Measurements from ENCODE around the gene COL27A1.
A peak's percentile ranks its signal among the peaks of the same experiment; 100 is the strongest.

Gene COL27A1

GRCh38 chr9:114170771-114171461 is 15.6 kb downstream of the COL27A1 start:
- H3K56ac ChIP-seq (ENCODE audit: low read length) = no peak overlapping the region
- H3K36me3 ChIP-seq (ENCODE audit: control insufficient read depth, insufficient read depth, low read length) = peaks cover 1% of the 10 kb centered on the region
- H3K79me2 ChIP-seq (ENCODE audit: control insufficient read depth, insufficient read depth, low read length) = no peaks in the 10 kb centered on the region
- H2BK120ac ChIP-seq (ENCODE audit: low read depth, low read length) = no peak overlapping the region
- no peak overlapping the region for H3K4me3 ChIP-seq (ENCODE audit: low read length)
- H3K4ac ChIP-seq (ENCODE audit: low read depth, low read length) = no peak overlapping the region
- no peak overlapping the region for H2BK15ac ChIP-seq (replicated peaks; ENCODE audit: low read depth)
- H3K9ac ChIP-seq (ENCODE audit: low read length) = no peak overlapping the region
- peaks cover 2% of the 10 kb centered on the region for H3K79me1 ChIP-seq (ENCODE audit: low read length)
- H3K4me2 ChIP-seq (ENCODE audit: low read length) = no peak overlapping the region
- H3K18ac ChIP-seq (ENCODE audit: low read length) = no peak overlapping the region
- WGBS (ENCODE audit: extremely low coverage, insufficient coverage, low lambda C conversion rate) = no CpG with 5 or more reads among the region's 11 CpGs
- H2AK5ac ChIP-seq (ENCODE audit: low read length) = no peak overlapping the region
- H2BK5ac ChIP-seq (ENCODE audit: low read length) = no peak overlapping the region
- no peaks in the 10 kb centered on the region for H3K27me3 ChIP-seq (ENCODE audit: insufficient read depth, low read length, poor library complexity)
- H4K5ac ChIP-seq (ENCODE audit: low read length) = no peak overlapping the region
- no peaks in the 10 kb centered on the region for H3K4me1 ChIP-seq (ENCODE audit: control insufficient read depth, low read depth, low read length)
- H3K23ac ChIP-seq (ENCODE audit: low read length) = no peak overlapping the region
- H3K27ac ChIP-seq (ENCODE audit: low read depth, low read length) = no peak overlapping the region
- DNase-seq = no peak
- no peak overlapping the region for H4K8ac ChIP-seq (ENCODE audit: low read depth, low read length)

- Histone ChIP-seq H3K18ac (ENCODE audit: low read length) (no peak overlapping the region), H3K27me3 (ENCODE audit: insufficient read depth, low read length, poor library complexity) (no peaks in the 10 kb centered on the region), H3K4ac (ENCODE audit: low read depth, low read length) (no peak overlapping the region), H4K8ac (ENCODE audit: low read depth, low read length) (no peak overlapping the region), H2AK5ac (ENCODE audit: low read length) (no peak overlapping the region), H2BK15ac (replicated peaks; ENCODE audit: low read depth) (no peak overlapping the region), H3K4me1 (ENCODE audit: control insufficient read depth, low read depth, low read length) (no peaks in the 10 kb centered on the region), H3K4me3 (ENCODE audit: low read length) (no peak overlapping the region), H3K23ac (ENCODE audit: low read length) (no peak overlapping the region), H3K4me2 (ENCODE audit: low read length) (no peak overlapping the region), H2BK120ac (ENCODE audit: low read depth, low read length) (no peak overlapping the region), H2BK5ac (ENCODE audit: low read length) (no peak overlapping the region), H3K36me3 (ENCODE audit: control insufficient read depth, insufficient read depth, low read length) (peaks cover 1% of the 10 kb centered on the region), H3K9ac (ENCODE audit: low read length) (no peak overlapping the region), H3K79me2 (ENCODE audit: control insufficient read depth, insufficient read depth, low read length) (no peaks in the 10 kb centered on the region), H4K5ac (ENCODE audit: low read length) (no peak overlapping the region), H3K27ac (ENCODE audit: low read depth, low read length) (no peak overlapping the region), H3K79me1 (ENCODE audit: low read length) (no peaks in the 10 kb centered on the region), H3K56ac (ENCODE audit: low read length) (no peak overlapping the region)
- no peak for DNase-seq
- no CpG with 5 or more reads among the region's 7 CpGs for WGBS (ENCODE audit: extremely low coverage, insufficient coverage, low lambda C conversion rate)
Observed at GRCh38 chr9:114171500-114171899, 16.2 kb downstream of the COL27A1 start.

- Histone ChIP-seq H3K23ac (ENCODE audit: low read length) (no peak overlapping the region), H3K4me1 (ENCODE audit: control insufficient read depth, low read depth, low read length) (no peaks in the 10 kb centered on the region), H2BK120ac (ENCODE audit: low read depth, low read length) (no peak overlapping the region), H3K79me1 (ENCODE audit: low read length) (no peaks in the 10 kb centered on the region), H3K56ac (ENCODE audit: low read length) (no peak overlapping the region), H3K4me3 (ENCODE audit: low read length) (no peak overlapping the region), H3K4me2 (ENCODE audit: low read length) (no peak overlapping the region), H3K36me3 (ENCODE audit: control insufficient read depth, insufficient read depth, low read length) (peaks cover 1% of the 10 kb centered on the region), H4K8ac (ENCODE audit: low read depth, low read length) (no peak overlapping the region), H2BK15ac (replicated peaks; ENCODE audit: low read depth) (no peak overlapping the region), H3K79me2 (ENCODE audit: control insufficient read depth, insufficient read depth, low read length) (no peaks in the 10 kb centered on the region), H3K4ac (ENCODE audit: low read depth, low read length) (no peak overlapping the region), H3K9ac (ENCODE audit: low read length) (no peak overlapping the region), H2BK5ac (ENCODE audit: low read length) (no peak overlapping the region), H3K27me3 (ENCODE audit: insufficient read depth, low read length, poor library complexity) (no peaks in the 10 kb centered on the region), H3K27ac (ENCODE audit: low read depth, low read length) (no peak overlapping the region), H2AK5ac (ENCODE audit: low read length) (no peak overlapping the region), H3K18ac (ENCODE audit: low read length) (no peak overlapping the region), H4K5ac (ENCODE audit: low read length) (no peak overlapping the region)
- no CpG with 5 or more reads among the region's 20 CpGs for WGBS (ENCODE audit: extremely low coverage, insufficient coverage, low lambda C conversion rate)
- DNase-seq = no peak
Observed at GRCh38 chr9:114172981-114173833, 17.9 kb downstream of the COL27A1 start.

- DNase-seq = no peak
- no peak overlapping the region for H4K5ac ChIP-seq (ENCODE audit: low read length)
- no peak overlapping the region for H3K56ac ChIP-seq (ENCODE audit: low read length)
- no peak overlapping the region for H2AK5ac ChIP-seq (ENCODE audit: low read length)
- no peak overlapping the region for H3K4me3 ChIP-seq (ENCODE audit: low read length)
- peaks cover 2% of the 10 kb centered on the region for H3K36me3 ChIP-seq (ENCODE audit: control insufficient read depth, insufficient read depth, low read length)
- no peaks in the 10 kb centered on the region for H3K79me2 ChIP-seq (ENCODE audit: control insufficient read depth, insufficient read depth, low read length)
- H3K4me1 ChIP-seq (ENCODE audit: control insufficient read depth, low read depth, low read length) = no peaks in the 10 kb centered on the region
- no peak overlapping the region for H3K9ac ChIP-seq (ENCODE audit: low read length)
- no peaks in the 10 kb centered on the region for H3K79me1 ChIP-seq (ENCODE audit: low read length)
- H3K4me2 ChIP-seq (ENCODE audit: low read length) = no peak overlapping the region
- no peak overlapping the region for H3K27ac ChIP-seq (ENCODE audit: low read depth, low read length)
- no peak overlapping the region for H4K8ac ChIP-seq (ENCODE audit: low read depth, low read length)
- H2BK15ac ChIP-seq (replicated peaks; ENCODE audit: low read depth) = no peak overlapping the region
- H2BK120ac ChIP-seq (ENCODE audit: low read depth, low read length) = no peak overlapping the region
- no CpG with 5 or more reads among the region's 3 CpGs for WGBS (ENCODE audit: extremely low coverage, insufficient coverage, low lambda C conversion rate)
- H3K23ac ChIP-seq (ENCODE audit: low read length) = no peak overlapping the region
- no peak overlapping the region for H3K4ac ChIP-seq (ENCODE audit: low read depth, low read length)
- H2BK5ac ChIP-seq (ENCODE audit: low read length) = no peak overlapping the region
- no peak overlapping the region for H3K18ac ChIP-seq (ENCODE audit: low read length)
- H3K27me3 ChIP-seq (ENCODE audit: insufficient read depth, low read length, poor library complexity) = no peaks in the 10 kb centered on the region
Observed at GRCh38 chr9:114174557-114174875, 19.2 kb downstream of the COL27A1 start.

GRCh38 chr9:114174876-114175771 is 19.8 kb downstream of the COL27A1 start:
- H2BK120ac ChIP-seq (ENCODE audit: low read depth, low read length) = no peak overlapping the region
- no peaks in the 10 kb centered on the region for H3K79me1 ChIP-seq (ENCODE audit: low read length)
- H3K4me3 ChIP-seq (ENCODE audit: low read length) = no peak overlapping the region
- no peak for DNase-seq
- H3K4me2 ChIP-seq (ENCODE audit: low read length) = no peak overlapping the region
- H3K36me3 ChIP-seq (ENCODE audit: control insufficient read depth, insufficient read depth, low read length) = peaks cover 2% of the 10 kb centered on the region
- no peaks in the 10 kb centered on the region for H3K79me2 ChIP-seq (ENCODE audit: control insufficient read depth, insufficient read depth, low read length)
- no peak overlapping the region for H3K18ac ChIP-seq (ENCODE audit: low read length)
- no peak overlapping the region for H2BK15ac ChIP-seq (replicated peaks; ENCODE audit: low read depth)
- H3K23ac ChIP-seq (ENCODE audit: low read length) = no peak overlapping the region
- no peaks in the 10 kb centered on the region for H3K4me1 ChIP-seq (ENCODE audit: control insufficient read depth, low read depth, low read length)
- no peaks in the 10 kb centered on the region for H3K27me3 ChIP-seq (ENCODE audit: insufficient read depth, low read length, poor library complexity)
- no CpG with 5 or more reads among the region's 26 CpGs for WGBS (ENCODE audit: extremely low coverage, insufficient coverage, low lambda C conversion rate)
- no peak overlapping the region for H3K4ac ChIP-seq (ENCODE audit: low read depth, low read length)
- peak overlapping the region; percentile 15 for H3K56ac ChIP-seq (ENCODE audit: low read length)
- no peak overlapping the region for H4K8ac ChIP-seq (ENCODE audit: low read depth, low read length)
- H4K5ac ChIP-seq (ENCODE audit: low read length) = no peak overlapping the region
- no peak overlapping the region for H2AK5ac ChIP-seq (ENCODE audit: low read length)
- peak overlapping the region; percentile 64 for H3K27ac ChIP-seq (ENCODE audit: low read depth, low read length)
- no peak overlapping the region for H2BK5ac ChIP-seq (ENCODE audit: low read length)
- no peak overlapping the region for H3K9ac ChIP-seq (ENCODE audit: low read length)
